Measurements from ENCODE around the gene SIL1. TPM values are rescaled to one million over a fixed set of nuclear protein-coding genes. Genes with fewer than 3 reads are reported as not detected.

SIL1 gene
- polyA plus RNA-seq, 3 donors = 25.4 to 35.1 (median 27.9) TPM

GRCh38 chr5:139138809-139139208 lies 59.4 kb downstream of the SIL1 start:
- H3K4me1 ChIP-seq (ENCODE audit: control insufficient read depth in 1 of 2, insufficient read depth in 2 of 2, low read length in 2 of 2) = peaks cover 14 to 20% of the 10 kb centered on the region in 2 donors
- H3K4me3 ChIP-seq (replicated peaks in 1 of 3; ENCODE audit: low read depth in 2 of 3, low read length in 3 of 3) = no peak overlapping the region
- no peaks in the 10 kb centered on the region for H3K9me3 Mint-ChIP-seq
- H3K36me3 Mint-ChIP-seq = peaks cover 0 to 4% of the 10 kb centered on the region in 2 donors
- H3K9me3 ChIP-seq (replicated peaks in 1 of 2; ENCODE audit: control insufficient read depth in 1 of 2, insufficient read depth in 1 of 2, low read length in 2 of 2) = no peaks in the 10 kb centered on the region
- H3K36me3 ChIP-seq (replicated peaks in 1 of 2; ENCODE audit: control insufficient read depth in 1 of 2, insufficient read depth in 2 of 2, low read length in 2 of 2) = no peaks in the 10 kb centered on the region
- no peak overlapping the region for H3K4me3 Mint-ChIP-seq
- no peaks in the 10 kb centered on the region for H3K27me3 Mint-ChIP-seq (ENCODE audit: low read depth in 3 of 3)
- H2AFZ ChIP-seq (ENCODE audit: insufficient read depth, low read depth, low read length, poor library complexity, severe bottlenecking) = no peak overlapping the region
- H3K27ac ChIP-seq (ENCODE audit: low read depth in 1 of 2, low read length in 2 of 2) = no peak overlapping the region
- intact Hi-C loops (cut with micrococcal nuclease) = no loop called here
- no peak for DNase-seq
- peaks cover 36% of the 10 kb centered on the region for H3K4me1 Mint-ChIP-seq
- H3K9ac ChIP-seq (ENCODE audit: insufficient read depth, low read length, poor library complexity, severe bottlenecking) = no peak overlapping the region
- H4K20me1 ChIP-seq (ENCODE audit: insufficient read depth, low read length) = peaks cover 18% of the 10 kb centered on the region
- TF ChIP-seq CTCF (IDR thresholded peaks at IDR 0.05) = no peak
- H3K4me2 ChIP-seq (replicated peaks; ENCODE audit: extremely low read depth, low read length, poor library complexity, severe bottlenecking) = no peak overlapping the region
- H3K27me3 ChIP-seq (ENCODE audit: control insufficient read depth in 2 of 2, insufficient read depth in 2 of 2, low read length in 2 of 2) = no peaks in the 10 kb centered on the region
- WGBS (ENCODE audit: insufficient coverage) = 80% methylated on average over 1 of the region's 3 CpGs
- peaks cover 23% of the 10 kb centered on the region for H3K79me2 ChIP-seq (ENCODE audit: insufficient read depth, low read length)
- H3K27ac Mint-ChIP-seq = peak overlapping the region in 1 of 7 donors; percentile 37

GRCh38 chr5:139138109-139138508 lies 60.1 kb downstream of the SIL1 start:
- 84% methylated on average over 3 of the region's 4 CpGs for WGBS (ENCODE audit: insufficient coverage)
- no peak for DNase-seq
- Histone ChIP-seq H3K4me2 (replicated peaks; ENCODE audit: extremely low read depth, low read length, poor library complexity, severe bottlenecking) (no peak overlapping the region), H3K36me3 (replicated peaks in 1 of 2; ENCODE audit: control insufficient read depth in 1 of 2, insufficient read depth in 2 of 2, low read length in 2 of 2) (no peaks in the 10 kb centered on the region), H3K27ac (ENCODE audit: low read depth in 1 of 2, low read length in 2 of 2) (no peak overlapping the region), H3K9me3 (replicated peaks in 1 of 2; ENCODE audit: control insufficient read depth in 1 of 2, insufficient read depth in 1 of 2, low read length in 2 of 2) (no peaks in the 10 kb centered on the region), H3K79me2 (ENCODE audit: insufficient read depth, low read length) (peaks cover 18% of the 10 kb centered on the region), H3K4me1 (ENCODE audit: control insufficient read depth in 1 of 2, insufficient read depth in 2 of 2, low read length in 2 of 2) (peaks cover 14 to 20% of the 10 kb centered on the region in 2 donors), H3K4me3 (replicated peaks in 1 of 3; ENCODE audit: low read depth in 2 of 3, low read length in 3 of 3) (no peak overlapping the region), H3K9ac (ENCODE audit: insufficient read depth, low read length, poor library complexity, severe bottlenecking) (no peak overlapping the region), H4K20me1 (ENCODE audit: insufficient read depth, low read length) (peaks cover 18% of the 10 kb centered on the region), H2AFZ (ENCODE audit: insufficient read depth, low read depth, low read length, poor library complexity, severe bottlenecking) (no peak overlapping the region), H3K27me3 (ENCODE audit: control insufficient read depth in 2 of 2, insufficient read depth in 2 of 2, low read length in 2 of 2) (no peaks in the 10 kb centered on the region)
- peaks cover 36% of the 10 kb centered on the region for H3K4me1 Mint-ChIP-seq
- peaks cover 4% of the 10 kb centered on the region in 2 donors for H3K36me3 Mint-ChIP-seq
- intact Hi-C loops (cut with micrococcal nuclease) = no loop called here
- H3K27ac Mint-ChIP-seq = peak overlapping the region in 2 of 7 donors; percentile 28 to 69
- H3K9me3 Mint-ChIP-seq = no peaks in the 10 kb centered on the region
- TF ChIP-seq CTCF (IDR thresholded peaks at IDR 0.05) = no peak
- no peaks in the 10 kb centered on the region for H3K27me3 Mint-ChIP-seq (ENCODE audit: low read depth in 3 of 3)
- no peak overlapping the region for H3K4me3 Mint-ChIP-seq

All from CD14-positive monocyte (primary cell).